GDM1 (cell line): Measurements from ENCODE around the gene SUPT16H.
"Not testable (repeated sequence)": the region's sequence is repeated elsewhere in the genome, so short reads cannot be mapped to it uniquely, and the experiment has no call there.

Experiments
- DNase-seq: peaks from one replicate; lab custom pipeline; 2025; lab: John Stamatoyannopoulos, UW

Gene SUPT16H

GRCh38 chr14:21367582-21368144 lies 16.2 kb downstream of the SUPT16H start:
- no peak for DNase-seq

GRCh38 chr14:21356511-21356910 lies 27.3 kb downstream of the SUPT16H start:
- no peak for DNase-seq

GRCh38 chr14:21352587-21352986 lies 31.2 kb downstream of the SUPT16H start:
- DNase-seq: peak; percentile 23

GRCh38 chr14:21350539-21350938 lies 33.3 kb downstream of the SUPT16H start:
- DNase-seq: no peak

GRCh38 chr14:21347201-21347600 lies 36.6 kb downstream of the SUPT16H start:
- no peak for DNase-seq

GRCh38 chr14:21346532-21347135 lies 37.2 kb downstream of the SUPT16H start:
- DNase-seq: no peak

GRCh38 chr14:21343035-21343794 lies 40.6 kb downstream of the SUPT16H start:
- DNase-seq: no peak

GRCh38 chr14:21334202-21334906 lies 49.5 kb downstream of the SUPT16H start:
- DNase-seq: no peak

- no peak for DNase-seq
Observed at GRCh38 chr14:21332950-21333349, 50.9 kb downstream of the SUPT16H start.

GRCh38 chr14:21326972-21327371 lies 56.8 kb downstream of the SUPT16H start:
- no peak for DNase-seq

- no peak for DNase-seq
Observed at GRCh38 chr14:21322716-21323115, 61.1 kb downstream of the SUPT16H start.

- no peak for DNase-seq
Observed at GRCh38 chr14:21320913-21321312, 62.9 kb downstream of the SUPT16H start.

GRCh38 chr14:21317398-21317797 lies 66.4 kb downstream of the SUPT16H start:
- DNase-seq: peak; percentile 3

- DNase-seq: no peak
Observed at GRCh38 chr14:21313512-21313911, 70.3 kb downstream of the SUPT16H start.

GRCh38 chr14:21311614-21312013 lies 72.2 kb downstream of the SUPT16H start:
- DNase-seq: no peak

GRCh38 chr14:21309956-21310355 lies 73.9 kb downstream of the SUPT16H start:
- no peak for DNase-seq

- DNase-seq: no peak
Observed at GRCh38 chr14:21309238-21309636, 74.6 kb downstream of the SUPT16H start.

GRCh38 chr14:21308479-21309237 lies 75.2 kb downstream of the SUPT16H start:
- DNase-seq: no peak

GRCh38 chr14:21308132-21308478 lies 75.7 kb downstream of the SUPT16H start:
- no peak for DNase-seq

GRCh38 chr14:21307637-21308036 lies 76.2 kb downstream of the SUPT16H start:
- DNase-seq: no peak

GRCh38 chr14:21302836-21303140 lies 81.0 kb downstream of the SUPT16H start:
- not testable (repeated sequence) for DNase-seq
